HCT116 (cell line): Measurements from ENCODE around the gene GAL. TPM values are rescaled to one million over a fixed set of nuclear protein-coding genes. Genes with fewer than 3 reads are reported as not detected.

Experiments
- ATAC-seq: fragments of 200-7000 bp; cut with Tn5 transposase; 2 replicates; pipeline ENCODE4 v1.9.1; 2020; ENCODE audit warnings: mild to moderate bottlenecking, moderate library complexity
- BruUV-seq: library from RNA; stranded (reverse); fragments of 400-500 nt; replicated peaks from 2 replicates; lab custom pipeline; 2021; lab: Mats Ljungman, UMichigan
- CTCF ChIA-PET: fragments of 300-600 bp; sonication (Branson Sonifier 250); formaldehyde crosslinking; loops from one replicate; lab custom pipeline; 2021; ENCODE audit warnings: antibody characterized with exemption; lab: Charles Lee
- POLR2A ChIA-PET: fragments of 300-600, 350-600 bp; sonication (Branson Sonifier 250); formaldehyde crosslinking; loops from one replicate; lab custom pipeline; 2021; ENCODE audit warnings: antibody characterized with exemption; lab: Charles Lee
- RAD21 ChIA-PET, 2 experiments: fragments of 300-600 bp; sonication (Branson Sonifier 250); formaldehyde crosslinking; loops; one replicate each; lab custom pipeline; 2023; ENCODE audit warnings: low total read pairs in 2 of 2; ENCODE audit not compliant: uncharacterized antibody in 2 of 2, unreplicated experiment in 2 of 2, low non-redundant PET in 1 of 2; lab: Charles Lee
- DNase-seq: peaks from one replicate; pipeline ENCODE4 v3.0.0-alpha.2; 2010; ENCODE audit warnings: low read depth, low spot score
- H2AFZ ChIP-seq: fragments of 200-600 bp; shearing (Covaris generic), sonication (generic); 2 replicates; pipeline ENCODE4 v1.6.1; 2017; ENCODE audit warnings: low read depth, mixed run types, mixed read lengths, antibody characterized with exemption, low read length; ENCODE audit not compliant: poor library complexity, severe bottlenecking
- H3K27ac ChIP-seq: 2 replicates; pipeline ENCODE4 v1.5.1; 2012; ENCODE audit warnings: low read depth, low read length
- H3K27me3 ChIP-seq: fragments of 200-600 bp; sonication (generic); 2 replicates; pipeline ENCODE4 v1.6.1; 2016; ENCODE audit warnings: mixed run types, low read length, mixed read lengths; ENCODE audit not compliant: insufficient read depth
- H3K36me3 ChIP-seq, 2 experiments: fragments of 200-500 bp in 1 of 2; fragments of 200-600 bp in 1 of 2; sonication (Bioruptor generic) in 1 of 2; sonication (generic) in 1 of 2; 2 replicates each; pipeline versions ENCODE4 v1.5.1 to v1.6.1; 2014 to 2016; ENCODE audit warnings: low read length in 2 of 2, inconsistent platforms in 1 of 2, mixed read lengths in 1 of 2, mixed run types in 1 of 2; ENCODE audit not compliant: insufficient read depth in 2 of 2, control insufficient read depth in 1 of 2
- H3K4me1 ChIP-seq, 2 experiments: fragments of 200-600 bp in 1 of 2; sonication (generic) in 1 of 2; 2 replicates each; pipeline versions ENCODE4 v1.5.1 to v1.6.1; 2012 to 2017; ENCODE audit warnings: low read length in 2 of 2, inconsistent platforms in 1 of 2, mild to moderate bottlenecking in 1 of 2, mixed read lengths in 1 of 2, mixed run types in 1 of 2, moderate library complexity in 1 of 2; ENCODE audit not compliant: insufficient read depth in 2 of 2, control insufficient read depth in 1 of 2
- H3K4me2 ChIP-seq: fragments of 200-600 bp; sonication (generic); 2 replicates; pipeline ENCODE4 v1.6.1; 2017; ENCODE audit warnings: mixed run types, low read length, mixed read lengths
- H3K4me3 ChIP-seq, 2 experiments: fragments of 200-600 bp in 1 of 2; sonication (generic) in 1 of 2; replicated peaks in 1 of 2; 2 replicates each; pipeline ENCODE4 v1.5.1; 2011 to 2016; ENCODE audit warnings: low read length in 2 of 2, control low read depth in 1 of 2, low read depth in 1 of 2, mild to moderate bottlenecking in 1 of 2, mixed read lengths in 1 of 2, mixed run types in 1 of 2
- H3K79me2 ChIP-seq: fragments of 200-600 bp; sonication (generic); 2 replicates; pipeline ENCODE4 v1.6.1; 2017; ENCODE audit warnings: mild to moderate bottlenecking, mixed run types, low read length, moderate library complexity, mixed read lengths; ENCODE audit not compliant: insufficient read depth
- H3K9ac ChIP-seq: fragments of 200-600 bp; sonication (generic); 2 replicates; pipeline ENCODE4 v1.6.1; 2016; ENCODE audit warnings: low read length, mixed read lengths
- H3K9me2 ChIP-seq: fragments of 200-600 bp; sonication (generic), shearing (Covaris generic); 2 replicates; pipeline ENCODE4 v1.6.1; 2017; ENCODE audit warnings: mixed run types, mild to moderate bottlenecking, moderate library complexity; ENCODE audit not compliant: insufficient read depth
- H3K9me3 ChIP-seq, 2 experiments: fragments of 200-500 bp in 1 of 2; fragments of 200-600 bp in 1 of 2; sonication (Bioruptor generic) in 1 of 2; sonication (generic) in 1 of 2; 2 replicates each; pipeline ENCODE4 v1.6.1; 2014 to 2017; ENCODE audit warnings: low read length in 2 of 2, mixed read lengths in 2 of 2, inconsistent platforms in 1 of 2, low read depth in 1 of 2, mild to moderate bottlenecking in 1 of 2, mixed run types in 1 of 2, moderate library complexity in 1 of 2; ENCODE audit not compliant: control insufficient read depth in 1 of 2, insufficient read depth in 1 of 2
- H4K20me1 ChIP-seq: fragments of 200-600 bp; sonication (generic), shearing (Covaris generic); 2 replicates; pipeline ENCODE4 v1.6.1; 2017; ENCODE audit warnings: mixed run types, mild to moderate bottlenecking, moderate library complexity; ENCODE audit not compliant: insufficient read depth
- ATF3 ChIP-seq: IDR thresholded peaks from 2 replicates; pipeline ENCODE4 v1.6.1; 2012
- CBX3 ChIP-seq: IDR thresholded peaks from 2 replicates; pipeline ENCODE4 v1.6.1; 2012; ENCODE audit warnings: low read depth
- CEBPB ChIP-seq: IDR thresholded peaks from 2 replicates; pipeline ENCODE4 v1.6.1; 2012; ENCODE audit warnings: low read depth
- EZH2 ChIP-seq: fragments of 200-600 bp; sonication (generic); IDR thresholded peaks from 2 replicates; pipeline ENCODE4 v1.6.1; 2017; ENCODE audit warnings: antibody characterized with exemption, mixed run types
- EZH2phosphoT487 ChIP-seq: fragments of 200-600 bp; IDR thresholded peaks from 2 replicates; pipeline ENCODE4 v1.6.1; 2018; ENCODE audit warnings: antibody characterized with exemption, borderline replicate concordance
- FOSL1 ChIP-seq: IDR thresholded peaks from 2 replicates; pipeline ENCODE4 v1.6.1; 2012; ENCODE audit warnings: low read depth
- JUND ChIP-seq: IDR thresholded peaks from 2 replicates; pipeline ENCODE4 v1.6.1; 2012
- POLR2AphosphoS5 ChIP-seq: IDR thresholded peaks from 2 replicates; pipeline ENCODE4 v1.6.1; 2011; ENCODE audit warnings: mild to moderate bottlenecking, low read depth, low read length, moderate library complexity
- RAD21 ChIP-seq: IDR thresholded peaks from 2 replicates; pipeline ENCODE4 v1.6.1; 2012; ENCODE audit warnings: low read depth, mild to moderate bottlenecking
- SIN3A ChIP-seq: IDR thresholded peaks from 2 replicates; pipeline ENCODE4 v1.6.1; 2012; ENCODE audit warnings: low read depth
- SP1 ChIP-seq: IDR thresholded peaks from 2 replicates; pipeline ENCODE4 v1.6.1; 2012; ENCODE audit warnings: low read depth
- TCF7L2 ChIP-seq: IDR thresholded peaks from 2 replicates; pipeline ENCODE4 v1.7.0; 2011; ENCODE audit warnings: borderline replicate concordance, inconsistent platforms; ENCODE audit not compliant: insufficient read depth, insufficient read length; ENCODE audit errors: extremely low read depth
- YY1 ChIP-seq: IDR thresholded peaks from 2 replicates; pipeline ENCODE4 v1.6.1; 2011; ENCODE audit warnings: low read length, low read depth, moderate library complexity, mild to moderate bottlenecking; ENCODE audit not compliant: insufficient replicate concordance; ENCODE audit errors: extremely low read depth
- ZFX ChIP-seq: fragments of 450-650 bp; IDR thresholded peaks from 2 replicates; pipeline ENCODE4 v1.6.1; 2017
- ZNF274 ChIP-seq: fragments of 200-500 bp; sonication (Bioruptor generic); IDR thresholded peaks from 2 replicates; pipeline ENCODE4 v1.6.1; 2014; ENCODE audit warnings: mild to moderate bottlenecking, low read depth, low read length, inconsistent platforms
- intact Hi-C: fragments of 100-400 bp; cut with micrococcal nuclease; formaldehyde crosslinking; loops from 2 replicates; pipeline ENCODE4 v1.10.0; 2022
- total RNA-seq: library from RNA; stranded (reverse); gene quantifications from one replicate; pipeline ENCODE4 v1.2.1, GENCODE V29; 2021; ENCODE audit not compliant: unreplicated experiment
- TF ChIP-seq, protein P1 (sequence below): IDR thresholded peaks from 2 replicates; pipeline ENCODE4 v1.6.1; 2011; ENCODE audit warnings: mild to moderate bottlenecking, low read length, moderate library complexity; ENCODE audit not compliant: insufficient replicate concordance; ENCODE audit errors: extremely low read depth

Gene GAL
- total RNA-seq, 1 experiment from 2014 or later: 83.1 TPM

- H3K9me3 ChIP-seq: no peaks in the 10 kb centered on the region
- H3K27ac ChIP-seq: no peak overlapping the region; the same call in 1 of the 2 replicates
- ChIA-PET RAD21 (no interaction called here), POLR2A (no interaction called here), CTCF (no interaction called here)
- H3K27me3 ChIP-seq: no peaks in the 10 kb centered on the region
- H3K36me3 ChIP-seq: peaks cover 0 to 23% of the 10 kb centered on the region in 2 experiments; a peak in 1 of 4 replicates
- DNase-seq: no peak
- peak overlapping the region; percentile 94 for H3K9ac ChIP-seq
- TF ChIP-seq JUND (no peak), ZNF274 (no peak), RAD21 (no peak), POLR2AphosphoS5 (no peak), TCF7L2 (no peak), ZFX (no peak), ATF3 (no peak), EZH2 (no peak), EZH2phosphoT487 (no peak), SP1 (no peak), CEBPB (no peak), FOSL1 (no peak), CBX3 (no peak), SIN3A (no peak), YY1 (no peak)
- TF ChIP-seq, protein P1, sequence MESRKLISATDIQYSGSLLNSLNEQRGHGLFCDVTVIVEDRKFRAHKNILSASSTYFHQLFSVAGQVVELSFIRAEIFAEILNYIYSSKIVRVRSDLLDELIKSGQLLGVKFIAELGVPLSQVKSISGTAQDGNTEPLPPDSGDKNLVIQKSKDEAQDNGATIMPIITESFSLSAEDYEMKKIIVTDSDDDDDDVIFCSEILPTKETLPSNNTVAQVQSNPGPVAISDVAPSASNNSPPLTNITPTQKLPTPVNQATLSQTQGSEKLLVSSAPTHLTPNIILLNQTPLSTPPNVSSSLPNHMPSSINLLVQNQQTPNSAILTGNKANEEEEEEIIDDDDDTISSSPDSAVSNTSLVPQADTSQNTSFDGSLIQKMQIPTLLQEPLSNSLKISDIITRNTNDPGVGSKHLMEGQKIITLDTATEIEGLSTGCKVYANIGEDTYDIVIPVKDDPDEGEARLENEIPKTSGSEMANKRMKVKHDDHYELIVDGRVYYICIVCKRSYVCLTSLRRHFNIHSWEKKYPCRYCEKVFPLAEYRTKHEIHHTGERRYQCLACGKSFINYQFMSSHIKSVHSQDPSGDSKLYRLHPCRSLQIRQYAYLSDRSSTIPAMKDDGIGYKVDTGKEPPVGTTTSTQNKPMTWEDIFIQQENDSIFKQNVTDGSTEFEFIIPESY: no peak
- ATAC-seq: no peak
- peak overlapping the region in 1 of 2 experiments; percentile 88; a peak in 3 of 4 replicates for H3K4me3 ChIP-seq
- intact Hi-C loops: no loop called here
- peak overlapping the region; percentile 90 for H3K4me2 ChIP-seq
- H2AFZ ChIP-seq: no peak overlapping the region
- H3K4me1 ChIP-seq: peaks cover 5 to 34% of the 10 kb centered on the region in 2 experiments; a peak in 3 of 4 replicates
- H3K9me2 ChIP-seq: no peaks in the 10 kb centered on the region
- BruUV-seq: no TSS peak
- peaks cover 10% of the 10 kb centered on the region; the same call in 1 of the 2 replicates for H3K79me2 ChIP-seq
- H4K20me1 ChIP-seq: no peaks in the 10 kb centered on the region
Observed at GRCh38 chr11:68685656-68686380, 1.5 kb downstream of the GAL start.
